ENCODE measurements around the gene BICRA. TPM values are rescaled to one million over a fixed set of nuclear protein-coding genes. Genes with fewer than 3 reads are reported as not detected.

The BICRA gene
- total RNA-seq, 1 donor = 8.5 TPM

DNA sequence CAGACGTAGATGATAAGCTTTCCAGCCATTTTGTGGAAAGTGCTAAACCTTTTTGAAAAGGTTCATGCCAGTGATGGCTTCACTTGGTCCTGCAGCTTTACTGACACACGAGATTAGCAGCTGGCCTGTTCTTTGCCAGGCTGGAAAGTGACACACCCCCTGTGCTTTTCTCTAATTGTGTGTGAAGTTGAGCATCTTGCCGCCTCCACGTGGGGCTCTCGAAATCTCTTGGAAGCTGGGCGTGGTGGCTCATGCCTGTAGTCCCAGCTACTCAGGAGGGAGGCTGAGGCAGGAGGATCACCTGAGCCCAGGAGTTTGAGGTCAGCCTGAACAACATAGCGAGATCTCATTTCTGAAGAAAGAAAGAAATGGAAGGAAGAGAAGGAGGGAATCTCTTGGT lies 79.0 kb downstream of the BICRA start:
- no peak overlapping the region for H3K4me3 ChIP-seq (ENCODE audit: low read depth, low read length)
- TF ChIP-seq, protein P1, sequence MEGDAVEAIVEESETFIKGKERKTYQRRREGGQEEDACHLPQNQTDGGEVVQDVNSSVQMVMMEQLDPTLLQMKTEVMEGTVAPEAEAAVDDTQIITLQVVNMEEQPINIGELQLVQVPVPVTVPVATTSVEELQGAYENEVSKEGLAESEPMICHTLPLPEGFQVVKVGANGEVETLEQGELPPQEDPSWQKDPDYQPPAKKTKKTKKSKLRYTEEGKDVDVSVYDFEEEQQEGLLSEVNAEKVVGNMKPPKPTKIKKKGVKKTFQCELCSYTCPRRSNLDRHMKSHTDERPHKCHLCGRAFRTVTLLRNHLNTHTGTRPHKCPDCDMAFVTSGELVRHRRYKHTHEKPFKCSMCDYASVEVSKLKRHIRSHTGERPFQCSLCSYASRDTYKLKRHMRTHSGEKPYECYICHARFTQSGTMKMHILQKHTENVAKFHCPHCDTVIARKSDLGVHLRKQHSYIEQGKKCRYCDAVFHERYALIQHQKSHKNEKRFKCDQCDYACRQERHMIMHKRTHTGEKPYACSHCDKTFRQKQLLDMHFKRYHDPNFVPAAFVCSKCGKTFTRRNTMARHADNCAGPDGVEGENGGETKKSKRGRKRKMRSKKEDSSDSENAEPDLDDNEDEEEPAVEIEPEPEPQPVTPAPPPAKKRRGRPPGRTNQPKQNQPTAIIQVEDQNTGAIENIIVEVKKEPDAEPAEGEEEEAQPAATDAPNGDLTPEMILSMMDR (IDR thresholded peaks at IDR 0.05; ENCODE audit: insufficient read depth, low read length) = no peak
- no peak for DNase-seq (ENCODE audit: low read depth)

DNA sequence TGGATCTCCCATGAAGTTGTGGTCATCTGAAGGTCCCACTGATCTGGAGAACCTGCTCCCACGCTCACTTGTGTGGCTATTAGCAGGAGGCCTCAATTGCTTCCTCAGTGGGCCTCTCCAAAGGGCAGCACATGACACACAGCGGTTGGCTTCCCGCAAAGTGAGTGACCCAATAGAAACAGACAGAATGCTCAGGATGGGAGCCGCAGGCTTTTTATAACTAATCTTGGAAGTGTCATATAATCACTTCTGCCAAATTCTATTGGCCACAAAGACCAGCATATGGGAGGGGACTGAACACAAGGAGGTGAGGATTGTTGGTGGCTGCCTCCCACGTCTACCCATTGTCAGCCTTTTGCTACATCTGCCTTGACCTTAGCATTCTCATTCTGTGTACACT lies 82.2 kb downstream of the BICRA start:
- TF ChIP-seq, protein P1 (IDR thresholded peaks at IDR 0.05; ENCODE audit: insufficient read depth, low read length) = no peak
- DNase-seq (ENCODE audit: low read depth) = no peak
- H3K4me3 ChIP-seq (ENCODE audit: low read depth, low read length) = no peak overlapping the region

DNA sequence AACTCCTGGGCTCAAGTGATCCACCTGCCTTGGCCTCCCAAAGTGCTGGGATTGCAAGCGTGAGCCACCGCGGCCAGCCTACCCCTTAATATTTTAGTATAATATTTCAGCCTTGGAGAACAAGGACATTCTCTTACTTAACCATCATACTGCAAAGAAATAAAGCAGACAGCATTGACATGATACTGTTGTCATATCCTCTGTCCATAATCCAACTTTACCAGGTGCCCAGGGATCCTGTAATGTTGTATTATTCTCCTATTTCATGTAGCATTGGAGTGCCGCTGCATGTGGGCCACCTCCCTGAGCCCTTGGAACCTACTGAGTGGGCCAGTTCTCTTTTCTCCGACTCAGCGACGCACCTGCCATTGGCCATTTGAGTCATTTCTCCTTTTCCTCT lies 82.8 kb downstream of the BICRA start:
- no peak overlapping the region for H3K4me3 ChIP-seq (ENCODE audit: low read depth, low read length)
- TF ChIP-seq, protein P1 (IDR thresholded peaks at IDR 0.05; ENCODE audit: insufficient read depth, low read length) = no peak
- DNase-seq (ENCODE audit: low read depth) = no peak

DNA sequence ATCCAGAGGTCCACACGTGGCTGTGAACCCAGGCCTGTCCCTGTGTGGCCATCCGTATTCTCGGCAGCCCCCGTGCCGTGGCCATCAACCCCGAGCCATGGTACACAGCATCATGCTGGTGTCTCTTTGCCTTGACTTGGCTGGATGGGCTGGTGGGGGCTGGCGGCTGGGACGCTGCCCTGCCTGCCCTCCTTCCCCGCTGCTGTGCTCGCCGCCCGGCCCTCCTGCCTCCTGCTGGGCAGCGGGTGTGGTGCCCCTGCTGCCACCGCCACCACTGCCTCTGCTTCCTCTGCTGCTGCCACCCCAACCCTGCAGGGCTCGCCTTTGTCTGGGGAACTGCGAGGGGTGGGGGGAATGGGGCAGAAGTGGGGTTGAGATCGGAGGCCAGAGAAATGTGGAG lies 84.6 kb downstream of the BICRA start:
- H3K4me3 ChIP-seq (ENCODE audit: low read depth, low read length) = no peak overlapping the region
- TF ChIP-seq, protein P1 (IDR thresholded peaks at IDR 0.05; ENCODE audit: insufficient read depth, low read length) = no peak
- no peak for DNase-seq (ENCODE audit: low read depth)

DNA sequence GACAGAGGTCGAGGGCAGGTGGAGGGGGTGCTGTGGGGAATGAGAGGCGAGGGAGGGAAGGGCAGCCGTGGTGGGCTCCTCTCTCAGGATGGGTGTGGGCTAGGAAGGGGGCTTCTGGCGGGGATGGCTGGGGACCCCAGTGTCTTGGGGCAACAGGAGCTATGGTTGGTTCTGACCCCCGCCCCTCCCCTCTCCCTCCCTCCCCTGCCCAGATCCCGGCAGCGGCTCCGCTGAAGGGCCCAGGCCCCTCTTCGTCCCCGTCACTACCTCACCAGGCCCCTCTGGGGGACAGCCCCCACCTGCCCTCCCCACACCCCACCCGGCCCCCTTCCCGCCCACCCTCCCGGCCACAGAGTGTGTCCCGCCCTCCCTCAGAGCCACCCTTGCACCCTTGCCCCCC lies 85.0 kb downstream of the BICRA start:
- no peak overlapping the region for H3K4me3 ChIP-seq (ENCODE audit: low read depth, low read length)
- DNase-seq (ENCODE audit: low read depth) = no peak
- TF ChIP-seq, protein P1 (IDR thresholded peaks at IDR 0.05; ENCODE audit: insufficient read depth, low read length) = no peak

DNA sequence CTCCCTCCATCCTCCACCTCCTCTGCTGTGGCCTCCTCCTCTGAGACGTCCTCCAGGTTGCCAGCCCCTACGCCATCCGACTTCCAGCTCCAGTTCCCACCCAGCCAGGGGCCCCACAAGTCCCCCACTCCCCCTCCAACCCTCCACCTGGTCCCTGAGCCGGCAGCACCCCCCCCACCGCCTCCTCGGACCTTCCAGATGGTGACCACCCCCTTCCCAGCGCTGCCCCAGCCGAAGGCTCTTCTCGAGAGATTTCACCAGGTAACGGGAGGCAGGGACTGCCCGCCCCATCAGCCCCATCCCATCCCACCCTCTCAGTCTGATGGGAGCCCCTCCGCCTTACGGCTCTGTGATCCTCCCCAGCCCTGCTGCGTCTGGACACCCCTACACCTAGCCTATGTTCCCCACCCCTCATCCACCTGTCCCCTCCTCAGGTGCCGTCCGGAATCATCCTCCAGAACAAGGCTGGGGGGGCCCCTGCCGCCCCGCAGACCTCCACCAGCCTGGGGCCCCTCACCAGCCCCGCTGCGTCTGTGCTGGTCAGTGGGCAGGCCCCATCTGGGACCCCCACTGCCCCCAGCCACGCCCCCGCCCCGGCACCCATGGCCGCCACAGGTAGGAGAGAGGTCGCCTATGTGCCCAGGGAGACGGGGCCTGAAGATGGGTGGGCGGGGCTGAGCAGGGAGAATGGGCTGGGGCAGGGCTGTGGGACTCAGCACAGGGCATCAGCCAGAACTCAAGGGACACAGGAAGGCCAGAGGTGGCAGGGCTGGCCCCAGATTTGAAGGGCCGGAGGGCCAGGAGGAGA lies 85.7 kb downstream of the BICRA start:
- no peak for DNase-seq (ENCODE audit: low read depth)
- TF ChIP-seq, protein P1 (IDR thresholded peaks at IDR 0.05; ENCODE audit: insufficient read depth, low read length) = no peak
- no peak overlapping the region for H3K4me3 ChIP-seq (ENCODE audit: low read depth, low read length)
